H9 (cell line): ENCODE data around the gene CTSE. TPM values are rescaled to one million over a fixed set of nuclear protein-coding genes. Genes with fewer than 3 reads are reported as not detected.

Experiments used
- DNase-seq: peaks from one replicate; pipeline ENCODE4 v3.0.0-alpha.2; 2017
- H2AFZ ChIP-seq: one replicate; pipeline ENCODE4 v1.6.1; 2013; ENCODE audit warnings: mild to moderate bottlenecking, low read length, control low read depth, moderate library complexity
- H2AK5ac ChIP-seq: 2 replicates; pipeline ENCODE4 v1.6.1; 2013; ENCODE audit warnings: low read length, control low read depth, mixed read lengths; ENCODE audit not compliant: insufficient read length
- H2BK120ac ChIP-seq: one replicate; pipeline ENCODE4 v1.6.1; 2013; ENCODE audit warnings: low read depth, mild to moderate bottlenecking, low read length, control low read depth, inconsistent platforms; ENCODE audit not compliant: poor library complexity, severe bottlenecking
- H2BK12ac ChIP-seq: 2 replicates; pipeline ENCODE4 v1.6.1; 2013; ENCODE audit warnings: low read length, control low read depth, mixed read lengths, low read depth; ENCODE audit not compliant: insufficient read length
- H2BK15ac ChIP-seq: 2 replicates; pipeline ENCODE4 v1.6.1; 2013; ENCODE audit warnings: low read depth, low read length, control low read depth
- H2BK20ac ChIP-seq: one replicate; pipeline ENCODE4 v1.6.1; 2013; ENCODE audit warnings: low read depth, mild to moderate bottlenecking, low read length, control low read depth, inconsistent platforms; ENCODE audit not compliant: poor library complexity, severe bottlenecking
- H2BK5ac ChIP-seq: 2 replicates; pipeline ENCODE4 v1.6.1; 2013; ENCODE audit warnings: low read length, control low read depth, mixed read lengths; ENCODE audit not compliant: insufficient read length
- H3K14ac ChIP-seq: 2 replicates; pipeline ENCODE4 v1.6.1; 2013; ENCODE audit warnings: low read length, control low read depth; ENCODE audit not compliant: insufficient read depth
- H3K18ac ChIP-seq: 2 replicates; pipeline ENCODE4 v1.6.1; 2013; ENCODE audit warnings: low read depth, mild to moderate bottlenecking, mixed read lengths, low read length, control low read depth; ENCODE audit not compliant: insufficient read length
- H3K23ac ChIP-seq: 2 replicates; pipeline ENCODE4 v1.6.1; 2013; ENCODE audit warnings: low read length, control low read depth, mixed read lengths, low read depth; ENCODE audit not compliant: insufficient read length
- H3K23me2 ChIP-seq: 2 replicates; pipeline ENCODE4 v1.6.1; 2013; ENCODE audit warnings: low read depth, mild to moderate bottlenecking, mixed read lengths, low read length, control low read depth; ENCODE audit not compliant: insufficient read length, poor library complexity, severe bottlenecking
- H3K27ac ChIP-seq: 2 replicates; pipeline ENCODE4 v1.5.1; 2013; ENCODE audit warnings: low read length, control low read depth, mixed read lengths, low read depth; ENCODE audit not compliant: insufficient read length
- H3K27me3 ChIP-seq: 2 replicates; pipeline ENCODE4 v1.6.1; 2013; ENCODE audit warnings: low read length, control low read depth, inconsistent platforms; ENCODE audit not compliant: insufficient read depth
- H3K4ac ChIP-seq: 2 replicates; pipeline ENCODE4 v1.6.1; 2013; ENCODE audit warnings: low read depth, mild to moderate bottlenecking, control low read depth, inconsistent platforms, low read length, moderate library complexity
- H3K4me1 ChIP-seq: 2 replicates; pipeline ENCODE4 v1.6.1; 2013; ENCODE audit warnings: low read length, control low read depth, inconsistent platforms; ENCODE audit not compliant: insufficient read depth
- H3K4me2 ChIP-seq: 2 replicates; pipeline ENCODE4 v1.6.1; 2013; ENCODE audit warnings: low read length, control low read depth, mixed read lengths; ENCODE audit not compliant: insufficient read length, insufficient read depth
- H3K56ac ChIP-seq: 2 replicates; pipeline ENCODE4 v1.6.1; 2013; ENCODE audit warnings: low read depth, mild to moderate bottlenecking, mixed read lengths, low read length, control low read depth; ENCODE audit not compliant: insufficient read length
- H3K79me1 ChIP-seq: 2 replicates; pipeline ENCODE4 v1.6.1; 2013; ENCODE audit warnings: low read depth, mild to moderate bottlenecking, moderate library complexity, low read length, control low read depth, inconsistent platforms; ENCODE audit not compliant: insufficient read depth, poor library complexity, severe bottlenecking
- H3K79me2 ChIP-seq: 2 replicates; pipeline ENCODE4 v1.6.1; 2013; ENCODE audit warnings: low read length, control low read depth, inconsistent platforms; ENCODE audit not compliant: insufficient read depth
- H3K9ac ChIP-seq: 2 replicates; pipeline ENCODE4 v1.6.1; 2013; ENCODE audit warnings: low read length, control low read depth, mixed read lengths; ENCODE audit not compliant: insufficient read length; ENCODE audit errors: extremely low read depth
- H3K9me3 ChIP-seq: one replicate; pipeline ENCODE4 v1.6.1; 2013; ENCODE audit warnings: low read depth, low read length, inconsistent platforms; ENCODE audit not compliant: control insufficient read depth
- H3T11ph ChIP-seq: one replicate; pipeline ENCODE4 v1.6.1; 2013; ENCODE audit warnings: mild to moderate bottlenecking, low read length, control low read depth, inconsistent platforms
- H4K20me1 ChIP-seq: one replicate; pipeline ENCODE4 v1.6.1; 2013; ENCODE audit not compliant: control insufficient read depth, insufficient read length, insufficient read depth
- H4K5ac ChIP-seq: 2 replicates; pipeline ENCODE4 v1.6.1; 2013; ENCODE audit warnings: low read depth, mild to moderate bottlenecking, mixed read lengths, low read length, control low read depth; ENCODE audit not compliant: insufficient read length
- H4K8ac ChIP-seq: replicated peaks from 2 replicates; pipeline ENCODE4 v1.6.1; 2013; ENCODE audit warnings: low read length, control low read depth, mixed read lengths, low read depth; ENCODE audit not compliant: insufficient read length
- H4K91ac ChIP-seq: 2 replicates; pipeline ENCODE4 v1.6.1; 2013; ENCODE audit warnings: low read depth, mild to moderate bottlenecking, moderate library complexity, mixed read lengths, low read length, control low read depth; ENCODE audit not compliant: insufficient read length
- H3K27ac Mint-ChIP-seq, 3 experiments: 2 replicates in 2 of 3; 3 replicates in 1 of 3; pipeline ENCODE4 v1.8.0; 2020 to 2021; ENCODE audit warnings: mixed read lengths in 3 of 3, mild to moderate bottlenecking in 1 of 3, moderate library complexity in 1 of 3
- H3K27me3 Mint-ChIP-seq: 2 replicates; pipeline ENCODE4 v1.8.0; 2021; ENCODE audit warnings: low read depth, mild to moderate bottlenecking, moderate library complexity, mixed read lengths
- H3K36me3 Mint-ChIP-seq, 3 experiments: 2 replicates in 2 of 3; 3 replicates in 1 of 3; pipeline ENCODE4 v1.8.0; 2020 to 2021; ENCODE audit warnings: low read depth in 3 of 3, mixed read lengths in 3 of 3; ENCODE audit not compliant: insufficient read depth in 1 of 3
- H3K4me1 Mint-ChIP-seq, 2 experiments: 2 replicates each; pipeline ENCODE4 v1.8.0; 2020; ENCODE audit warnings: mixed read lengths in 2 of 2
- H3K4me3 Mint-ChIP-seq, 2 experiments: 2 replicates in 1 of 2; 3 replicates in 1 of 2; pipeline ENCODE4 v1.8.0; 2020 to 2021; ENCODE audit warnings: mild to moderate bottlenecking in 2 of 2, mixed read lengths in 2 of 2, moderate library complexity in 1 of 2
- H3K9me3 Mint-ChIP-seq, 2 experiments: 2 replicates in 1 of 2; 3 replicates in 1 of 2; pipeline ENCODE4 v1.8.0; 2020; ENCODE audit warnings: mild to moderate bottlenecking in 2 of 2, mixed read lengths in 2 of 2, moderate library complexity in 1 of 2
- WGBS: extraction: QIAGEN DNeasy Blood & Tissue Kit; methylation state at CpG from one replicate; pipeline ENCODE4 v1.1.7; 2013; ENCODE audit warnings: missing lambda C conversion rate, low lambda C conversion rate, mixed read lengths; ENCODE audit not compliant: insufficient read length; ENCODE audit errors: extremely low coverage; 5-methylcytosine and 5-hydroxymethylcytosine counted together
- total RNA-seq: library from RNA; stranded (reverse); gene quantifications from 2 replicates; pipeline ENCODE4 v1.2.1, GENCODE V29; 2021
- TF ChIP-seq, protein P1 (sequence below): fragments of 200-600 bp; sonication (generic); conservative IDR thresholded peaks from 3 replicates; pipeline ENCODE4 v1.8.0; 2021; ENCODE audit warnings: antibody characterized with exemption, mild to moderate bottlenecking

CTSE gene
- total RNA-seq, 1 experiment from 2014 or later = not detected

- Histone ChIP-seq H3K14ac (no peak overlapping the region), H3T11ph (no peak overlapping the region), H4K20me1 (peaks cover 2% of the 10 kb centered on the region), H3K4ac (no peak overlapping the region), H4K91ac (no peak overlapping the region), H3K56ac (no peak overlapping the region), H3K23ac (no peak overlapping the region), H2AK5ac (no peak overlapping the region), H3K27me3 (no peaks in the 10 kb centered on the region), H2BK20ac (no peak overlapping the region), H3K23me2 (no peaks in the 10 kb centered on the region), H3K79me1 (no peaks in the 10 kb centered on the region), H4K5ac (no peak overlapping the region), H2BK5ac (no peak overlapping the region), H3K79me2 (no peaks in the 10 kb centered on the region), H4K8ac (no peak overlapping the region), H3K4me1 (no peaks in the 10 kb centered on the region), H2BK15ac (no peak overlapping the region), H3K18ac (no peak overlapping the region), H2AFZ (no peak overlapping the region), H2BK120ac (no peak overlapping the region), H3K9ac (no peak overlapping the region), H3K9me3 (no peaks in the 10 kb centered on the region), H3K4me2 (no peak overlapping the region), H3K27ac (no peak overlapping the region), H2BK12ac (no peak overlapping the region)
- Mint-ChIP-seq H3K27me3 (peaks cover 4% of the 10 kb centered on the region; the same call in 1 of the 2 replicates), H3K36me3 (no peaks in the 10 kb centered on the region), H3K4me3 (no peak overlapping the region), H3K27ac (no peak overlapping the region; a peak in 1 of 7 replicates), H3K9me3 (no peaks in the 10 kb centered on the region), H3K4me1 (peaks cover 4% of the 10 kb centered on the region in 2 experiments)
- no peak for DNase-seq
- TF ChIP-seq, protein P1, sequence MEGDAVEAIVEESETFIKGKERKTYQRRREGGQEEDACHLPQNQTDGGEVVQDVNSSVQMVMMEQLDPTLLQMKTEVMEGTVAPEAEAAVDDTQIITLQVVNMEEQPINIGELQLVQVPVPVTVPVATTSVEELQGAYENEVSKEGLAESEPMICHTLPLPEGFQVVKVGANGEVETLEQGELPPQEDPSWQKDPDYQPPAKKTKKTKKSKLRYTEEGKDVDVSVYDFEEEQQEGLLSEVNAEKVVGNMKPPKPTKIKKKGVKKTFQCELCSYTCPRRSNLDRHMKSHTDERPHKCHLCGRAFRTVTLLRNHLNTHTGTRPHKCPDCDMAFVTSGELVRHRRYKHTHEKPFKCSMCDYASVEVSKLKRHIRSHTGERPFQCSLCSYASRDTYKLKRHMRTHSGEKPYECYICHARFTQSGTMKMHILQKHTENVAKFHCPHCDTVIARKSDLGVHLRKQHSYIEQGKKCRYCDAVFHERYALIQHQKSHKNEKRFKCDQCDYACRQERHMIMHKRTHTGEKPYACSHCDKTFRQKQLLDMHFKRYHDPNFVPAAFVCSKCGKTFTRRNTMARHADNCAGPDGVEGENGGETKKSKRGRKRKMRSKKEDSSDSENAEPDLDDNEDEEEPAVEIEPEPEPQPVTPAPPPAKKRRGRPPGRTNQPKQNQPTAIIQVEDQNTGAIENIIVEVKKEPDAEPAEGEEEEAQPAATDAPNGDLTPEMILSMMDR = no peak
- no CpG with 5 or more reads among the region's 5 CpGs for WGBS
Measured at GRCh38 chr1:206010060-206010459, 13.6 kb downstream of the CTSE start.
